Measurements from ENCODE around the gene CENATAC. TPM values are rescaled to one million over a fixed set of nuclear protein-coding genes. Genes with fewer than 3 reads are reported as not detected.
A peak's percentile ranks its signal among the peaks of the same experiment; 100 is the strongest.

The CENATAC gene
- total and polyA plus RNA-seq, 9 of the 15 experiments (the other 6 are each of a cell fraction or from before 2014, with no cell fraction given), result 2.4 to 25.5 (median 13.7) TPM

- no peak for TF ChIP-seq STAT6 (CRISPR knock-in tag; IDR thresholded peaks at IDR 0.05)
- TF ChIP-seq ETS2 (tag; IDR thresholded peaks at IDR 0.05; ENCODE audit: borderline replicate concordance, poor library complexity, severe bottlenecking), result no peak
- TF ChIP-seq E4F1 (CRISPR knock-in tag; IDR thresholded peaks at IDR 0.05; ENCODE audit: borderline replicate concordance), result no peak
- TF ChIP-seq ZNF583 (CRISPR knock-in tag; IDR thresholded peaks at IDR 0.05), result no peak
- TF ChIP-seq HMGN3 (IDR thresholded peaks at IDR 0.05; ENCODE audit: borderline replicate concordance, extremely low read depth, insufficient read length, low read depth, low read length), result peak; percentile 61
- no peak for TF ChIP-seq THRA (IDR thresholded peaks at IDR 0.05)
- no peak for TF ChIP-seq POLR3A (IDR thresholded peaks at IDR 0.05; ENCODE audit: borderline replicate concordance, extremely low read depth, insufficient read depth, insufficient read length)
- TF ChIP-seq PTTG1 (tag; IDR thresholded peaks at IDR 0.05; ENCODE audit: low read depth), result no peak
- TF ChIP-seq THRB (CRISPR knock-in tag; conservative IDR thresholded peaks at IDR 0.05), result no peak
- TF ChIP-seq TRIM25 (IDR thresholded peaks at IDR 0.05; ENCODE audit: borderline replicate concordance), result no peak
- TF ChIP-seq CBFA2T2 (conservative IDR thresholded peaks at IDR 0.05), result no peak
- no peak for TF ChIP-seq ZNF316 (IDR thresholded peaks at IDR 0.05)
- TF ChIP-seq E2F5 (CRISPR knock-in tag; IDR thresholded peaks at IDR 0.05), result no peak
- no peak for TF ChIP-seq PTRF (tag; IDR thresholded peaks at IDR 0.05)
- no peak for TF ChIP-seq ZNF408 (CRISPR knock-in tag; IDR thresholded peaks at IDR 0.05; ENCODE audit: low read depth)
Measured at GRCh38 chr11:119018074-119018938, 20.4 kb downstream of the CENATAC start, which contains the start of the genes RPS25 and TRAPPC4 (continued).
